ENCODE measurements around the gene SLC16A14. TPM values are rescaled to one million over a fixed set of nuclear protein-coding genes. Genes with fewer than 3 reads are reported as not detected.

SLC16A14 gene
- total RNA-seq, 1 donor from 2014 or later = 3.6 TPM

- Mint-ChIP-seq H3K36me3 (ENCODE audit: insufficient read depth) (peaks cover 6% of the 10 kb centered on the region), H3K27ac (no peak overlapping the region), H3K9me3 (ENCODE audit: low read depth) (no peaks in the 10 kb centered on the region), H3K4me1 (ENCODE audit: low read depth) (no peaks in the 10 kb centered on the region), H3K27me3 (no peaks in the 10 kb centered on the region), H3K4me3 (ENCODE audit: low read depth) (no peak overlapping the region)
- TF ChIP-seq, protein P1, sequence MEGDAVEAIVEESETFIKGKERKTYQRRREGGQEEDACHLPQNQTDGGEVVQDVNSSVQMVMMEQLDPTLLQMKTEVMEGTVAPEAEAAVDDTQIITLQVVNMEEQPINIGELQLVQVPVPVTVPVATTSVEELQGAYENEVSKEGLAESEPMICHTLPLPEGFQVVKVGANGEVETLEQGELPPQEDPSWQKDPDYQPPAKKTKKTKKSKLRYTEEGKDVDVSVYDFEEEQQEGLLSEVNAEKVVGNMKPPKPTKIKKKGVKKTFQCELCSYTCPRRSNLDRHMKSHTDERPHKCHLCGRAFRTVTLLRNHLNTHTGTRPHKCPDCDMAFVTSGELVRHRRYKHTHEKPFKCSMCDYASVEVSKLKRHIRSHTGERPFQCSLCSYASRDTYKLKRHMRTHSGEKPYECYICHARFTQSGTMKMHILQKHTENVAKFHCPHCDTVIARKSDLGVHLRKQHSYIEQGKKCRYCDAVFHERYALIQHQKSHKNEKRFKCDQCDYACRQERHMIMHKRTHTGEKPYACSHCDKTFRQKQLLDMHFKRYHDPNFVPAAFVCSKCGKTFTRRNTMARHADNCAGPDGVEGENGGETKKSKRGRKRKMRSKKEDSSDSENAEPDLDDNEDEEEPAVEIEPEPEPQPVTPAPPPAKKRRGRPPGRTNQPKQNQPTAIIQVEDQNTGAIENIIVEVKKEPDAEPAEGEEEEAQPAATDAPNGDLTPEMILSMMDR (IDR thresholded peaks at IDR 0.05; ENCODE audit: unreplicated experiment) = no peak
- DNase-seq (ENCODE audit: low spot score, unreplicated experiment) = no peak
These were observed 26.5 kb downstream of the SLC16A14 start for GRCh38 chr2:230042195-230042594.

DNA sequence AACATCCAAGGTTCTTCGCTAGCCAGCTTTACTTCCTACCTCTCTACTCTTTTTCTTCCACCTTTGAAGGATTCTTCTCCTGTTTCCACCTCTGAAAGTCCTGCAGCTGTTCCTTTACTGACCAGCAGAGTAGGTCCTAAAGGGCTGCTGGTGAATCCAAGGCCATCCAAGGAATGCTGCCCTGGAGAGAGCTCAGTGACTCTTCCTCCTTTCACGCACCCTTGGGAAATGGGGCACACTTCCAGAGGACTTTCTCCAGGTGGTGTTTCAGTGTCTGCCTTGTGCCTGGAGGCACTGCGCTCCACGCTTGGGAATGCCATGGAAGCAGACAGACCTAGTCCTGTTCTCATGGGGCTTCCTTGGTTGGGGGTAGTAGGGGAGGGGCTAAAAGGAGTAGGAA lies 45.4 kb downstream of the SLC16A14 start:
- no peak overlapping the region for H3K27ac Mint-ChIP-seq
- H3K4me3 Mint-ChIP-seq (ENCODE audit: low read depth) = no peak overlapping the region
- peaks cover 6% of the 10 kb centered on the region for H3K27me3 Mint-ChIP-seq
- TF ChIP-seq, protein P1 (IDR thresholded peaks at IDR 0.05; ENCODE audit: unreplicated experiment) = no peak
- H3K4me1 Mint-ChIP-seq (ENCODE audit: low read depth) = peaks cover 2% of the 10 kb centered on the region
- no peaks in the 10 kb centered on the region for H3K36me3 Mint-ChIP-seq (ENCODE audit: insufficient read depth)
- no peak for DNase-seq (ENCODE audit: low spot score, unreplicated experiment)
- no peaks in the 10 kb centered on the region for H3K9me3 Mint-ChIP-seq (ENCODE audit: low read depth)

DNA sequence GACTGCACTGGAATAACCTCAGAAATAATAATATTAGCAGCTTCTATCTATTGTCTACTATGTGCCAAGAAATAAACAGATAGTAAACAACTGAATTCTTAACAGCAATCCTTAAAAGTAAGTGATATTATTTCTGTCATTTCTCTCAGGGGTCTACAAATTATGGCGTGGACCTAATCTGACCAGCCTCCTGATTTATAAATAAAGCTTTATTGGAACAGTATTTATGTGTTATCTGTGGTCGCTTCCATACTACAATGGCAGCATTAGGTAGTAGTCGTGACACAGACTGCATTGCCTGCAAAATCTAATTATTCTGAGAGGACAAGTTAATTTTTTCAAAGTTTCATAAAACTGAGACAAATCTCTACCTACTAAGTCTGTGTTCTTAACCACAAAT lies 49.0 kb downstream of the SLC16A14 start:
- no peak for DNase-seq (ENCODE audit: low spot score, unreplicated experiment)
- H3K4me3 Mint-ChIP-seq (ENCODE audit: low read depth) = no peak overlapping the region
- H3K27ac Mint-ChIP-seq = no peak overlapping the region
- TF ChIP-seq, protein P1 (IDR thresholded peaks at IDR 0.05; ENCODE audit: unreplicated experiment) = no peak
- H3K36me3 Mint-ChIP-seq (ENCODE audit: insufficient read depth) = peaks cover 10% of the 10 kb centered on the region
- H3K4me1 Mint-ChIP-seq (ENCODE audit: low read depth) = peaks cover 2% of the 10 kb centered on the region
- peaks cover 6% of the 10 kb centered on the region for H3K27me3 Mint-ChIP-seq
- peaks cover 10% of the 10 kb centered on the region for H3K9me3 Mint-ChIP-seq (ENCODE audit: low read depth)

- Mint-ChIP-seq H3K4me1 (ENCODE audit: low read depth) (no peaks in the 10 kb centered on the region), H3K4me3 (ENCODE audit: low read depth) (no peak overlapping the region), H3K27me3 (peaks cover 6% of the 10 kb centered on the region), H3K36me3 (ENCODE audit: insufficient read depth) (peaks cover 11% of the 10 kb centered on the region), H3K27ac (no peak overlapping the region), H3K9me3 (ENCODE audit: low read depth) (peaks cover 10% of the 10 kb centered on the region)
- TF ChIP-seq, protein P1 (IDR thresholded peaks at IDR 0.05; ENCODE audit: unreplicated experiment) = no peak
- no peak for DNase-seq (ENCODE audit: low spot score, unreplicated experiment)
These were observed 50.6 kb downstream of the SLC16A14 start for GRCh38 chr2:230018153-230018552.

DNA sequence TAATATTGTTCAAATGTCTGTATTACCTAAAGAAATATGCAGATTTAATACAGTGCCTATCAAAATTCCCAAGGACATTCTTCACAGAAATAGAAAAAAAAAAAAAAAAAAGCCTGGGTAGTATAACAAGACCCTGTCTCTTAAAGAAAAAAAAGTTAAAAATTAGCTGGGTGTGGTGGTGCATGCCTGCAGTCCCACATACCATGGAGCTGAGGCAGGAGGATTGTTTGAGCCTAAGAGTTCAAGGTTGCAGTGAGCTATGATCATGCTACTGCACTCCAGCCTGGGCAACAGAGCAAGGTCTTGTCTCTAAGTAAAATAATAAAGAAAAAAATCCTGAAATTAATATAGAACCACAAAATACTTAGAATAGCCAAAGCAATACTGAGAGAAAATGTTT lies 51.9 kb downstream of the SLC16A14 start:
- Mint-ChIP-seq H3K27ac (no peak overlapping the region), H3K9me3 (ENCODE audit: low read depth) (peaks cover 10% of the 10 kb centered on the region), H3K36me3 (ENCODE audit: insufficient read depth) (peaks cover 11% of the 10 kb centered on the region), H3K4me1 (ENCODE audit: low read depth) (no peaks in the 10 kb centered on the region), H3K4me3 (ENCODE audit: low read depth) (no peak overlapping the region), H3K27me3 (peaks cover 6% of the 10 kb centered on the region)
- DNase-seq (ENCODE audit: low spot score, unreplicated experiment) = no peak
- TF ChIP-seq, protein P1 (IDR thresholded peaks at IDR 0.05; ENCODE audit: unreplicated experiment) = no peak

All from progenitor cell of endocrine pancreas (in vitro differentiated cells).